Neural cell (in vitro differentiated cells): ENCODE results near the gene DUSP22.

Source experiments
- CTCF ChIP-seq: fragments of 450-650 bp; IDR thresholded peaks from 2 replicates; pipeline ENCODE4 v1.5.1; 2014; ENCODE audit warnings: antibody characterized with exemption, mild to moderate bottlenecking, moderate library complexity; ENCODE audit not compliant: poor library complexity, severe bottlenecking
- EZH2 ChIP-seq: fragments of 200-600, 300-800 bp; shearing (Covaris generic), sonication (generic); IDR thresholded peaks from 2 replicates; pipeline ENCODE4 v1.6.1; 2014; ENCODE audit warnings: antibody characterized with exemption, low read length, borderline replicate concordance, mild to moderate bottlenecking; ENCODE audit not compliant: insufficient read depth, poor library complexity, severe bottlenecking
- POLR2AphosphoS5 ChIP-seq: IDR thresholded peaks from 2 replicates; pipeline ENCODE4 v1.6.1; 2012
- RAD21 ChIP-seq: fragments of 450-650 bp; conservative IDR thresholded peaks from 2 replicates; pipeline ENCODE4 v1.6.1; 2014; ENCODE audit warnings: antibody characterized with exemption, mild to moderate bottlenecking, moderate library complexity
- SMC3 ChIP-seq: fragments of 450-650 bp; conservative IDR thresholded peaks from 2 replicates; pipeline ENCODE4 v1.6.1; 2014; ENCODE audit warnings: antibody characterized with exemption, mild to moderate bottlenecking, moderate library complexity; ENCODE audit not compliant: poor library complexity
- TAF1 ChIP-seq: IDR thresholded peaks from 2 replicates; pipeline ENCODE4 v1.6.1; 2012; ENCODE audit warnings: low read depth

GRCh38 chr6:355373-356208, 63.3 kb downstream of the DUSP22 start:
- no peak for TF ChIP-seq EZH2
- no peak for TF ChIP-seq TAF1
- no peak for TF ChIP-seq RAD21
- TF ChIP-seq SMC3: no peak
- TF ChIP-seq CTCF: no peak
- TF ChIP-seq POLR2AphosphoS5: no peak
